H1 (cell line): ENCODE data around the gene EHHADH. TPM values are rescaled to one million over a fixed set of nuclear protein-coding genes. Genes with fewer than 3 reads are reported as not detected.

ENCODE experiments used
- CTCF ChIA-PET: fragments of 300-600 bp; sonication (Branson Sonifier 250); formaldehyde crosslinking; loops from one replicate; lab custom pipeline; 2021; ENCODE audit not compliant: partially characterized antibody; lab: Charles Lee
- POLR2A ChIA-PET: fragments of 300-600 bp; sonication (Branson Sonifier 250); formaldehyde crosslinking; loops from one replicate; lab custom pipeline; 2021; ENCODE audit warnings: inconsistent platforms; ENCODE audit not compliant: partially characterized antibody; lab: Charles Lee
- DNase-seq, 2 experiments: peaks; one replicate each; pipeline versions ENCODE4 v3.0.0 to v3.0.0-alpha.2; 2010 to 2022; ENCODE audit warnings: low spot score in 2 of 2, low read depth in 1 of 2, mixed read lengths in 1 of 2
- FAIRE-seq: peaks from 2 replicates; lab custom pipeline; 2011; peaks lifted over from hg19 to GRCh38; lab: Jason Lieb, UNC
- H2AFZ ChIP-seq: 2 replicates; pipeline ENCODE4 v1.8.1; 2012; ENCODE audit warnings: low read length, inconsistent platforms
- H2AK5ac ChIP-seq: 2 replicates; pipeline ENCODE4 v1.6.1; 2013; ENCODE audit warnings: low read depth, low read length
- H2BK120ac ChIP-seq: replicated peaks from 2 replicates; pipeline ENCODE3; 2013; ENCODE audit warnings: low read depth, low read length, inconsistent platforms
- H2BK12ac ChIP-seq: 2 replicates; pipeline ENCODE4 v1.6.1; 2013; ENCODE audit warnings: low read depth, low read length
- H2BK15ac ChIP-seq: 2 replicates; pipeline ENCODE4 v1.6.1; 2013; ENCODE audit warnings: low read length
- H2BK20ac ChIP-seq: 2 replicates; pipeline ENCODE4 v1.6.1; 2013; ENCODE audit warnings: low read length
- H2BK5ac ChIP-seq: 2 replicates; pipeline ENCODE4 v1.6.1; 2013; ENCODE audit warnings: low read depth, low read length
- H3K14ac ChIP-seq: 2 replicates; pipeline ENCODE4 v1.6.1; 2013; ENCODE audit warnings: inconsistent platforms; ENCODE audit not compliant: insufficient read length
- H3K18ac ChIP-seq: 2 replicates; pipeline ENCODE4 v1.6.1; 2013; ENCODE audit warnings: low read length; ENCODE audit errors: extremely low read depth
- H3K23ac ChIP-seq: 2 replicates; pipeline ENCODE4 v1.6.1; 2013; ENCODE audit warnings: inconsistent platforms; ENCODE audit not compliant: insufficient read length
- H3K23me2 ChIP-seq: 2 replicates; pipeline ENCODE4 v1.6.1; 2013; ENCODE audit warnings: low read depth, low read length
- H3K27ac ChIP-seq: 2 replicates; pipeline ENCODE4 v1.6.1; 2011; ENCODE audit warnings: low read depth, low read length, inconsistent platforms
- H3K27me3 ChIP-seq, 4 experiments: replicated peaks in 1 of 4; 1 replicate in 1 of 4; 2 replicates in 3 of 4; pipeline versions ENCODE4 v1.6.1 to v1.8.1; 2011 to 2013; ENCODE audit warnings: low read length in 3 of 4, mild to moderate bottlenecking in 3 of 4, inconsistent platforms in 2 of 4, mixed read lengths in 2 of 4, moderate library complexity in 1 of 4; ENCODE audit not compliant: control insufficient read depth in 3 of 4, insufficient read depth in 3 of 4; ENCODE audit errors: extremely low read depth in 1 of 4
- H3K36me3 ChIP-seq, 4 experiments: 2 replicates each; pipeline versions ENCODE4 v1.6.1 to v1.8.1; 2011 to 2013; ENCODE audit warnings: mild to moderate bottlenecking in 4 of 4, low read length in 3 of 4, moderate library complexity in 2 of 4, control low read depth in 1 of 4, inconsistent platforms in 1 of 4; ENCODE audit not compliant: insufficient read depth in 4 of 4, control insufficient read depth in 2 of 4
- H3K4ac ChIP-seq: replicated peaks from 2 replicates; pipeline ENCODE3; 2013; ENCODE audit warnings: low read length, low read depth, mixed read lengths, inconsistent platforms; ENCODE audit not compliant: insufficient read length
- H3K4me1 ChIP-seq, 4 experiments: replicated peaks in 1 of 4; 1 replicate in 1 of 4; 2 replicates in 3 of 4; pipeline versions ENCODE4 v1.6.1 to v1.8.1; 2011 to 2013; ENCODE audit warnings: low read length in 3 of 4, inconsistent platforms in 2 of 4, mixed read lengths in 1 of 4; ENCODE audit not compliant: insufficient read depth in 4 of 4, control insufficient read depth in 3 of 4
- H3K4me2 ChIP-seq, 2 experiments: 2 replicates each; pipeline versions ENCODE4 v1.6.1 to v1.8.1; 2011 to 2013; ENCODE audit warnings: low read depth in 2 of 2, low read length in 2 of 2, control low read depth in 1 of 2, inconsistent platforms in 1 of 2, mild to moderate bottlenecking in 1 of 2; ENCODE audit not compliant: insufficient read depth in 1 of 2
- H3K4me3 ChIP-seq, 4 experiments: fragments of 200-600, 300-600 bp in 1 of 4; sonication (generic), shearing (Covaris generic), sonication (Bioruptor Twin) in 1 of 4; 2 replicates each; pipeline versions ENCODE4 v1.5.1 to v1.8.1; 2011 to 2016; ENCODE audit warnings: low read length in 4 of 4, low read depth in 3 of 4, control low read depth in 2 of 4, inconsistent platforms in 2 of 4, mild to moderate bottlenecking in 2 of 4, mixed read lengths in 1 of 4, moderate library complexity in 1 of 4; ENCODE audit not compliant: insufficient read depth in 2 of 4; ENCODE audit errors: extremely low read depth in 1 of 4
- H3K56ac ChIP-seq: replicated peaks from 2 replicates; pipeline ENCODE3; 2013; ENCODE audit warnings: low read depth, mild to moderate bottlenecking, mixed read lengths, low read length, inconsistent platforms; ENCODE audit not compliant: insufficient read length
- H3K79me1 ChIP-seq: 2 replicates; pipeline ENCODE4 v1.6.1; 2013; ENCODE audit warnings: low read depth, low read length, control low read depth
- H3K79me2 ChIP-seq, 2 experiments: 2 replicates each; pipeline versions ENCODE4 v1.6.1 to v1.8.1; 2012 to 2013; ENCODE audit warnings: low read length in 2 of 2, mild to moderate bottlenecking in 2 of 2, inconsistent platforms in 1 of 2; ENCODE audit not compliant: insufficient read depth in 2 of 2, control insufficient read depth in 1 of 2
- H3K9ac ChIP-seq, 4 experiments: replicated peaks in 1 of 4; 1 replicate in 1 of 4; 2 replicates in 3 of 4; pipeline versions ENCODE4 v1.6.1 to v1.8.1; 2011 to 2013; ENCODE audit warnings: low read depth in 3 of 4, low read length in 3 of 4, control low read depth in 2 of 4, mild to moderate bottlenecking in 2 of 4, moderate library complexity in 2 of 4, inconsistent platforms in 1 of 4; ENCODE audit errors: extremely low read depth in 1 of 4
- H3K9me3 ChIP-seq, 2 experiments: 2 replicates each; pipeline versions ENCODE4 v1.6.1 to v1.8.1; 2012 to 2013; ENCODE audit warnings: mild to moderate bottlenecking in 2 of 2, moderate library complexity in 2 of 2, control low read depth in 1 of 2, inconsistent platforms in 1 of 2, low read depth in 1 of 2, low read length in 1 of 2, mixed read lengths in 1 of 2; ENCODE audit not compliant: insufficient read depth in 2 of 2
- H4K20me1 ChIP-seq, 2 experiments: replicated peaks in 1 of 2; 2 replicates each; pipeline versions ENCODE3 to v1.8.1; 2011 to 2013; ENCODE audit warnings: inconsistent platforms in 2 of 2, low read length in 2 of 2, mild to moderate bottlenecking in 1 of 2; ENCODE audit not compliant: insufficient read depth in 2 of 2, control insufficient read depth in 1 of 2
- H4K5ac ChIP-seq: 2 replicates; pipeline ENCODE4 v1.6.1; 2013; ENCODE audit warnings: low read length, low read depth, mixed read lengths, inconsistent platforms; ENCODE audit not compliant: insufficient read length
- H4K8ac ChIP-seq: 2 replicates; pipeline ENCODE4 v1.8.0; 2013; ENCODE audit warnings: mild to moderate bottlenecking, moderate library complexity, low read length, inconsistent platforms; ENCODE audit not compliant: insufficient read depth; ENCODE audit errors: extremely low read depth
- H4K91ac ChIP-seq: replicated peaks from 2 replicates; pipeline ENCODE3; 2013; ENCODE audit warnings: low read length, mixed read lengths, inconsistent platforms; ENCODE audit not compliant: insufficient read length
- CTBP2 ChIP-seq: IDR thresholded peaks from 2 replicates; pipeline ENCODE4 v1.7.0; 2011; ENCODE audit warnings: borderline replicate concordance, mild to moderate bottlenecking, moderate library complexity, mixed read lengths, low read length; ENCODE audit not compliant: insufficient read depth, insufficient read length
- TBP ChIP-seq: IDR thresholded peaks from 2 replicates; pipeline ENCODE4 v1.6.1; 2011; ENCODE audit warnings: low read depth, low read length, improper control_type of control experiment
- YY1 ChIP-seq: IDR thresholded peaks from 2 replicates; pipeline ENCODE4 v1.6.1; 2011; ENCODE audit warnings: low read depth, mild to moderate bottlenecking, low read length
- WGBS, 2 experiments: shearing (Covaris generic) in 1 of 2; methylation state at CpG; one replicate each; pipeline versions ENCODE4 v1.1.6 to v1.1.7; 2013 to 2015; ENCODE audit warnings: low lambda C conversion rate in 2 of 2, mixed read lengths in 2 of 2, inconsistent platforms in 1 of 2, low coverage in 1 of 2, missing lambda C conversion rate in 1 of 2; ENCODE audit not compliant: insufficient replicate concordance in 2 of 2, insufficient coverage in 1 of 2, insufficient read length in 1 of 2; ENCODE audit errors: extremely low coverage in 1 of 2, missing lambda C conversion rate in 1 of 2; 5-methylcytosine and 5-hydroxymethylcytosine counted together
- polyA plus RNA-seq, 7 experiments: library from polyadenylated mRNA; depleted of rRNA in 3 of 7; stranded (reverse) in 5 of 7; unstranded in 2 of 7; fragments of >200 nt in 5 of 7; fragments of 200-250 nt in 2 of 7; gene quantifications; 1 replicate in 5 of 7; 2 replicates in 1 of 7; 4 replicates in 1 of 7; pipeline versions ENCODE4 v1.2.1 to v1.2.3, GENCODE V29; 2011 to 2013; ENCODE audit warnings: missing spikeins in 2 of 7, mixed read lengths in 2 of 7
- total RNA-seq: library from RNA; stranded (reverse); fragmentation: NEBNext Ultra II Directional; extraction: Animal tissue kit (Norgen Biotek cat#: 25700); gene quantifications from 2 replicates; pipeline ENCODE4 v1.2.1, GENCODE V29; 2021

Gene EHHADH
- total and polyA plus RNA-seq, 2 of the 8 experiments (the other 6 are each of a cell fraction or from before 2014, with no cell fraction given): 1.4 to 3.5 TPM

DNA sequence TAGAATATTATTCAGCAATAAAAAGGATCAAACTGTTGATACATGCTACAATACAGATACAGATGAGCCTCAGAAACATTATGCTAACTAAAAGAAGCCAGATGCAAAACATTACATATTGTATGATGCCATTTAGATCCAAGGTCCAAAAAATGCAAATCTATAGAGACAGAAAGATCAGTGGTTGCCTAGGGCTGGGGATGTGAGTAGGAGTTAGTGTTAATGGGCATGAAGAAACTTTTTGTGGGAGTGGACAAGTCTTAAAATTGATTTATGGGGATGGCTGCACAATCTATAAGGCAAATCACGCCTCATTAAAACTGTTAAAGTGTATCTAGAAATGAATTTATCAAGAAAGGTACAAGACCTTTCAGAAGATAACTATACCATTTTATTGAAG is 45.0 kb downstream of the EHHADH start:
- Histone ChIP-seq H2BK120ac (no peak overlapping the region), H4K20me1 (no peaks in the 10 kb centered on the region), H3K18ac (no peak overlapping the region), H3K4me3 (no peak overlapping the region), H3K27me3 (no peaks in the 10 kb centered on the region), H2BK12ac (no peak overlapping the region), H3K4ac (no peak overlapping the region), H3K23ac (no peak overlapping the region), H3K9me3 (no peaks in the 10 kb centered on the region), H2BK15ac (no peak overlapping the region), H2BK5ac (no peak overlapping the region), H2AK5ac (no peak overlapping the region), H3K27ac (no peak overlapping the region), H3K79me2 (no peaks in the 10 kb centered on the region), H3K36me3 (no peaks in the 10 kb centered on the region), H3K14ac (no peak overlapping the region), H3K56ac (no peak overlapping the region), H3K9ac (no peak overlapping the region), H3K79me1 (no peaks in the 10 kb centered on the region), H4K8ac (no peak overlapping the region), H3K4me1 (no peaks in the 10 kb centered on the region), H3K4me2 (no peak overlapping the region), H2BK20ac (no peak overlapping the region), H2AFZ (no peak overlapping the region), H3K23me2 (no peaks in the 10 kb centered on the region), H4K91ac (no peak overlapping the region), H4K5ac (no peak overlapping the region)
- ChIA-PET POLR2A (no interaction called here), CTCF (no interaction called here)
- WGBS, 2 experiments: 96% methylated on average over 1 of the region's 1 CpG; no CpG with 5 or more reads in 1 of the 2 experiments
- no peak for TF ChIP-seq CTBP2
- no peak for TF ChIP-seq YY1
- TF ChIP-seq TBP: no peak
- DNase-seq: no peak
- no peak for FAIRE-seq
